Panc1 (cell line): ENCODE data around the gene PPM1H. TPM values are rescaled to one million over a fixed set of nuclear protein-coding genes. Genes with fewer than 3 reads are reported as not detected.

Experiments
- ATAC-seq: fragments of 200-7000 bp; cut with Tn5 transposase; 2 replicates; pipeline ENCODE4 v1.9.1; 2020; ENCODE audit warnings: mild to moderate bottlenecking, moderate library complexity
- BruUV-seq: library from RNA; stranded (reverse); fragments of 400-500 nt; replicated peaks from 2 replicates; lab custom pipeline; 2021; lab: Mats Ljungman, UMichigan
- CTCF ChIA-PET: fragments of 300-600 bp; sonication (Branson Sonifier 250); formaldehyde crosslinking; loops from one replicate; lab custom pipeline; 2022; ENCODE audit warnings: antibody characterized with exemption; lab: Charles Lee
- POLR2A ChIA-PET: fragments of 300-600 bp; sonication (Branson Sonifier 250); formaldehyde crosslinking; loops from one replicate; lab custom pipeline; 2022; ENCODE audit warnings: antibody characterized with exemption; lab: Charles Lee
- DNase-seq: peaks from one replicate; pipeline ENCODE4 v3.0.0-alpha.2; 2010; ENCODE audit warnings: low read depth, low spot score
- H3K27ac ChIP-seq: 2 replicates; pipeline ENCODE4 v1.5.1; 2011; ENCODE audit warnings: mild to moderate bottlenecking, low read length, inconsistent platforms
- H3K27me3 ChIP-seq: fragments of 200-500 bp; sonication (Bioruptor generic); 2 replicates; pipeline ENCODE4 v1.6.0; 2014; ENCODE audit warnings: low read length, inconsistent platforms; ENCODE audit not compliant: control insufficient read depth, insufficient read depth
- H3K36me3 ChIP-seq: fragments of 200-500 bp; sonication (Bioruptor generic); 2 replicates; pipeline ENCODE4 v1.5.1; 2014; ENCODE audit warnings: inconsistent platforms, mild to moderate bottlenecking, low read length, moderate library complexity; ENCODE audit not compliant: control insufficient read depth, insufficient read depth
- H3K4me1 ChIP-seq: 2 replicates; pipeline ENCODE4 v1.5.1; 2011; ENCODE audit warnings: inconsistent platforms, mild to moderate bottlenecking, low read length, moderate library complexity; ENCODE audit not compliant: control insufficient read depth, insufficient read depth
- H3K4me3 ChIP-seq, 2 experiments: 2 replicates each; pipeline ENCODE4 v1.5.1; 2011 to 2012; ENCODE audit warnings: low read depth in 2 of 2, low read length in 2 of 2, mild to moderate bottlenecking in 2 of 2, inconsistent platforms in 1 of 2, moderate library complexity in 1 of 2
- H3K9me3 ChIP-seq: fragments of 200-500 bp; sonication (Bioruptor generic); 2 replicates; pipeline ENCODE4 v1.5.1; 2014; ENCODE audit warnings: low read depth, mild to moderate bottlenecking, inconsistent platforms, low read length, moderate library complexity; ENCODE audit not compliant: control insufficient read depth, insufficient read depth
- POLR2AphosphoS5 ChIP-seq: IDR thresholded peaks from 2 replicates; pipeline ENCODE4 v1.6.1; 2012; ENCODE audit warnings: mild to moderate bottlenecking, low read depth, low read length, moderate library complexity
- SIN3A ChIP-seq: IDR thresholded peaks from 2 replicates; pipeline ENCODE4 v1.6.1; 2012; ENCODE audit warnings: low read depth, mild to moderate bottlenecking, low read length, moderate library complexity, borderline replicate concordance; ENCODE audit not compliant: insufficient read depth
- TCF7L2 ChIP-seq: IDR thresholded peaks from 2 replicates; pipeline ENCODE4 v1.6.1; 2011; ENCODE audit warnings: mild to moderate bottlenecking, low read depth, low read length, inconsistent platforms
- in situ Hi-C: cut with HindIII; loops from 2 replicates; pipeline ENCODE4 v1.10.0; 2016; ENCODE audit warnings: low sequenced_read_pairs, low pct_unique_long_range_greater_than_20kb
- intact Hi-C: fragments of 100-400 bp; cut with micrococcal nuclease; formaldehyde crosslinking; loops from one replicate; pipeline ENCODE4 v1.10.0; 2022; ENCODE audit not compliant: unreplicated experiment
- total RNA-seq: library from RNA; stranded (reverse); gene quantifications from one replicate; pipeline ENCODE4 v1.2.1, GENCODE V29; 2021; ENCODE audit not compliant: unreplicated experiment
- TF ChIP-seq, protein P1 (sequence below): fragments of 450-650 bp; IDR thresholded peaks from 2 replicates; pipeline ENCODE4 v1.5.1; 2017; ENCODE audit warnings: mild to moderate bottlenecking
- TF ChIP-seq, protein P2 (sequence below), 2 experiments: IDR thresholded peaks; 2 replicates each; pipeline ENCODE4 v1.6.1; 2011 to 2012; ENCODE audit warnings: low read depth in 2 of 2, control low read depth in 1 of 2, low read length in 1 of 2, mild to moderate bottlenecking in 1 of 2, moderate library complexity in 1 of 2; ENCODE audit not compliant: insufficient read depth in 1 of 2

Gene PPM1H
- total RNA-seq, 1 experiment from 2014 or later: 22.9 TPM

GRCh38 chr12:62631471-62632410, 303.2 kb downstream of the PPM1H start:
- BruUV-seq: no TSS peak
- ChIA-PET POLR2A (no interaction called here), CTCF (interaction anchor here (0.8 kb wide), 1 partner anchor 148 kb away, joined by 3 read pairs; no protein-coding TSS in a partner anchor)
- Histone ChIP-seq H3K4me3 (peak overlapping the region; percentile 55 to 71), H3K27ac (peak overlapping the region; percentile 67), H3K4me1 (peaks cover 13% of the 10 kb centered on the region), H3K9me3 (no peaks in the 10 kb centered on the region), H3K27me3 (no peaks in the 10 kb centered on the region), H3K36me3 (no peaks in the 10 kb centered on the region)
- peak; percentile 10 for DNase-seq
- TF ChIP-seq POLR2AphosphoS5 (no peak), TCF7L2 (peak; percentile 59; the same call in 1 of the 2 replicates)
- TF ChIP-seq, protein P1, sequence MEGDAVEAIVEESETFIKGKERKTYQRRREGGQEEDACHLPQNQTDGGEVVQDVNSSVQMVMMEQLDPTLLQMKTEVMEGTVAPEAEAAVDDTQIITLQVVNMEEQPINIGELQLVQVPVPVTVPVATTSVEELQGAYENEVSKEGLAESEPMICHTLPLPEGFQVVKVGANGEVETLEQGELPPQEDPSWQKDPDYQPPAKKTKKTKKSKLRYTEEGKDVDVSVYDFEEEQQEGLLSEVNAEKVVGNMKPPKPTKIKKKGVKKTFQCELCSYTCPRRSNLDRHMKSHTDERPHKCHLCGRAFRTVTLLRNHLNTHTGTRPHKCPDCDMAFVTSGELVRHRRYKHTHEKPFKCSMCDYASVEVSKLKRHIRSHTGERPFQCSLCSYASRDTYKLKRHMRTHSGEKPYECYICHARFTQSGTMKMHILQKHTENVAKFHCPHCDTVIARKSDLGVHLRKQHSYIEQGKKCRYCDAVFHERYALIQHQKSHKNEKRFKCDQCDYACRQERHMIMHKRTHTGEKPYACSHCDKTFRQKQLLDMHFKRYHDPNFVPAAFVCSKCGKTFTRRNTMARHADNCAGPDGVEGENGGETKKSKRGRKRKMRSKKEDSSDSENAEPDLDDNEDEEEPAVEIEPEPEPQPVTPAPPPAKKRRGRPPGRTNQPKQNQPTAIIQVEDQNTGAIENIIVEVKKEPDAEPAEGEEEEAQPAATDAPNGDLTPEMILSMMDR: peak; percentile 83
- peak; percentile 93 for ATAC-seq
- in situ Hi-C loops: no loop called here
- intact Hi-C loops: no loop called here

DNA sequence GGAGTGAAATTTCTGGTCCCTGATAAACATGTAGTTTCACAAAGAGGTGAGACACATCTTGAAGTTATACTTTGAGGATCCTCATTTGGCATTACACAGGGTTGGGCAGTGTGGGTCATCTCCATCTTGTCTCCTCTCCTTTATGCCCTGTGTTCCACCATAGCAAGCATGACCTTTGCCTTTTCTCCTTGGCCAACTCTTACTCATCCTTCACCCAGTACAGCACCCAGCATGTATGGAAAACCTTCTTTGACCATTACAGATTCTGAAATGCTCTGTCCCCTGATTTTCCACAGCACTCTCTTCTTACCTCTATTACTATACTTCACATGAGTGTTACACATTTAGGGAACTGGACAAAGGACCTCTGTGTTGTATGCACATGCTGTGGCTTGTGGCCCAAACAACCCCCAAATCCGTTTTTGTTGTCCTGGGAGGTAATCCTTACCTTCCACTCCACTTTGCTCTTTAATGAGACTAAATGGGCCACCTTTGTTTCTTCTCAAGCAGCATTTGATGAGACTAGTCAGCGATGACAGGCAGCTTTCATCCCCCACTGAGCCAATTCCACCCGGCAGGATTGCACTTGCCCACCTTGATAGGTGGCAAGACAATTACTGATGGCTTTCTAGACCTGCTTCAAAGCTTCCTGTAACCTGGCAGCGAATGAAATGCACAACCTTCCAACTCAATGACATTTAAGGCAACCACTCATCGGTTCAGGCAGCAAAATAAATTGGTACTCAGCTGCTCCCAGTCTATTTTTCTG, 304.8 kb downstream of the PPM1H start:
- in situ Hi-C loops (no loop called here), intact Hi-C loops (no loop called here)
- H3K36me3 ChIP-seq: no peaks in the 10 kb centered on the region
- BruUV-seq: no TSS peak
- ChIA-PET CTCF (no interaction called here), POLR2A (no interaction called here)
- ATAC-seq (no peak), DNase-seq (no peak)
- no peak overlapping the region for H3K27ac ChIP-seq
- no peaks in the 10 kb centered on the region for H3K9me3 ChIP-seq
- H3K27me3 ChIP-seq: no peaks in the 10 kb centered on the region
- H3K4me1 ChIP-seq: peaks cover 13% of the 10 kb centered on the region
- no peak overlapping the region for H3K4me3 ChIP-seq
- TF ChIP-seq SIN3A: no peak
- TF ChIP-seq POLR2AphosphoS5: no peak
- TF ChIP-seq TCF7L2: no peak
- TF ChIP-seq, protein P2, sequence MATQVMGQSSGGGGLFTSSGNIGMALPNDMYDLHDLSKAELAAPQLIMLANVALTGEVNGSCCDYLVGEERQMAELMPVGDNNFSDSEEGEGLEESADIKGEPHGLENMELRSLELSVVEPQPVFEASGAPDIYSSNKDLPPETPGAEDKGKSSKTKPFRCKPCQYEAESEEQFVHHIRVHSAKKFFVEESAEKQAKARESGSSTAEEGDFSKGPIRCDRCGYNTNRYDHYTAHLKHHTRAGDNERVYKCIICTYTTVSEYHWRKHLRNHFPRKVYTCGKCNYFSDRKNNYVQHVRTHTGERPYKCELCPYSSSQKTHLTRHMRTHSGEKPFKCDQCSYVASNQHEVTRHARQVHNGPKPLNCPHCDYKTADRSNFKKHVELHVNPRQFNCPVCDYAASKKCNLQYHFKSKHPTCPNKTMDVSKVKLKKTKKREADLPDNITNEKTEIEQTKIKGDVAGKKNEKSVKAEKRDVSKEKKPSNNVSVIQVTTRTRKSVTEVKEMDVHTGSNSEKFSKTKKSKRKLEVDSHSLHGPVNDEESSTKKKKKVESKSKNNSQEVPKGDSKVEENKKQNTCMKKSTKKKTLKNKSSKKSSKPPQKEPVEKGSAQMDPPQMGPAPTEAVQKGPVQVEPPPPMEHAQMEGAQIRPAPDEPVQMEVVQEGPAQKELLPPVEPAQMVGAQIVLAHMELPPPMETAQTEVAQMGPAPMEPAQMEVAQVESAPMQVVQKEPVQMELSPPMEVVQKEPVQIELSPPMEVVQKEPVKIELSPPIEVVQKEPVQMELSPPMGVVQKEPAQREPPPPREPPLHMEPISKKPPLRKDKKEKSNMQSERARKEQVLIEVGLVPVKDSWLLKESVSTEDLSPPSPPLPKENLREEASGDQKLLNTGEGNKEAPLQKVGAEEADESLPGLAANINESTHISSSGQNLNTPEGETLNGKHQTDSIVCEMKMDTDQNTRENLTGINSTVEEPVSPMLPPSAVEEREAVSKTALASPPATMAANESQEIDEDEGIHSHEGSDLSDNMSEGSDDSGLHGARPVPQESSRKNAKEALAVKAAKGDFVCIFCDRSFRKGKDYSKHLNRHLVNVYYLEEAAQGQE (IDR thresholded peaks at IDR 0.05; ENCODE audit: insufficient read depth in 1 of 2, low read depth in 2 of 2, low read length in 1 of 2): no peak
- TF ChIP-seq, protein P1: no peak
